ENCODE data around the gene ZNF90.
"Not testable (repeated sequence)": the region's sequence is repeated elsewhere in the genome, so short reads cannot be mapped to it uniquely, and the experiment has no call there.

ZNF90 gene

GRCh38 chr19:20107301-20107700, 29.5 kb downstream of the ZNF90 start:
- no peak for DNase-seq

GRCh38 chr19:20118064-20118839, 40.5 kb downstream of the ZNF90 start:
- DNase-seq: not testable (repeated sequence)

- DNase-seq: no peak
Observed at GRCh38 chr19:20124879-20125278, 47.1 kb downstream of the ZNF90 start.

- DNase-seq: not testable (repeated sequence)
Observed at GRCh38 chr19:20132933-20133332, 55.1 kb downstream of the ZNF90 start.

GRCh38 chr19:20137714-20138113, 59.9 kb downstream of the ZNF90 start:
- not testable (repeated sequence) for DNase-seq

GRCh38 chr19:20151617-20152145, 73.9 kb downstream of the ZNF90 start:
- DNase-seq: no peak

- DNase-seq: not testable (repeated sequence)
Observed at GRCh38 chr19:20152506-20152905, 74.7 kb downstream of the ZNF90 start.

GRCh38 chr19:20153281-20153680, 75.5 kb downstream of the ZNF90 start:
- DNase-seq: no peak

GRCh38 chr19:20154636-20155035, 76.8 kb downstream of the ZNF90 start:
- DNase-seq: no peak

GRCh38 chr19:20162821-20163220, 85.0 kb downstream of the ZNF90 start:
- DNase-seq: no peak

- no peak for DNase-seq
Observed at GRCh38 chr19:20164456-20164855, 86.7 kb downstream of the ZNF90 start.

- DNase-seq: no peak
Observed at GRCh38 chr19:20165971-20166592, 88.3 kb downstream of the ZNF90 start.

- peak; percentile 97 for DNase-seq
Observed at GRCh38 chr19:20167020-20167644, 89.3 kb downstream of the ZNF90 start, which contains the start of gene ZNF486. Gene ZNF486, plus strand, starts transcription at chr19:20167214. Its CDS starts 117 bp downstream, at chr19:20167331.

GRCh38 chr19:20167651-20168122, 89.9 kb downstream of the ZNF90 start:
- no peak for DNase-seq
